Kidney tubule cell (primary cell): ENCODE results near the gene MN1.

Experiments
- DNase-seq: peaks from one replicate; pipeline ENCODE4 v3.0.0-alpha.2; 2018; ENCODE audit warnings: low spot score

MN1 gene

DNA sequence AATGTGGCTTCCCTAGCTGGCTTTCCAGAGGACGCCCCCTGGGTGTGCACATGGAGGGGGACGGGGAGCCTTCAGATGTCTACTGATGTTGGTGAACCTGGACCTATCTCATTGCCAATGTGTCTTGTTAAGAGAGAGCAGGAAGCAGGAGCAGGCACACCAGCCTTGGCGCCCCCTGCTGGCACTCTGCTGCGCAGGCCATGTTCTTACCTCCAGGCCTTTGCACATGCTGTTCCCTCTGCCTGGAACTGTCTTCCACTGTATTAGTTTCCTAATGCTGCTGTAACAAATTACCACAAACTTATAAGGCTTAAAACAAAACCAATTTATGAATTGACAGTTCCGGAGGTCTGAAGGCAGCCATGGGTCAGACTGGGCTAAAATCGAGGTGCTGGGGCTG lies 23.6 kb upstream of the MN1 start:
- DNase-seq: no peak

DNA sequence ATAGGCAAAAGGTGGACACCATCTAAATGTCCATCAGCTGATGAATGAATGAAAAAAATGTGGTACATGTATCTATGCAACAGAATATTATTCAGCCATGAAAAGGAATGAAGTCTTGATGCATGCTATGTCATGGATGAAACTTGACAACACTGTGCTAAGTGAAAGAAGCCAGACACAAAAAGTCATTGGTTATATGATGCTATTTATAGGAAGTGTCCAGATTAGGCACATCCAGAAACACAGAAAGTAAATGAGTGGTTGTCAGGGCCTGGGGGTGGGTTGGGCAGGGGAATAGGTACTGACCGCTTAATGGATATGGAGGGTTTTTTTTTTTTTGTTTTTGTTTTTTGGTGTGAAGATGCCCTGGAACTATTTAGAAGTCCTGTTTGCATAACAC lies 21.7 kb upstream of the MN1 start:
- no peak for DNase-seq

DNA sequence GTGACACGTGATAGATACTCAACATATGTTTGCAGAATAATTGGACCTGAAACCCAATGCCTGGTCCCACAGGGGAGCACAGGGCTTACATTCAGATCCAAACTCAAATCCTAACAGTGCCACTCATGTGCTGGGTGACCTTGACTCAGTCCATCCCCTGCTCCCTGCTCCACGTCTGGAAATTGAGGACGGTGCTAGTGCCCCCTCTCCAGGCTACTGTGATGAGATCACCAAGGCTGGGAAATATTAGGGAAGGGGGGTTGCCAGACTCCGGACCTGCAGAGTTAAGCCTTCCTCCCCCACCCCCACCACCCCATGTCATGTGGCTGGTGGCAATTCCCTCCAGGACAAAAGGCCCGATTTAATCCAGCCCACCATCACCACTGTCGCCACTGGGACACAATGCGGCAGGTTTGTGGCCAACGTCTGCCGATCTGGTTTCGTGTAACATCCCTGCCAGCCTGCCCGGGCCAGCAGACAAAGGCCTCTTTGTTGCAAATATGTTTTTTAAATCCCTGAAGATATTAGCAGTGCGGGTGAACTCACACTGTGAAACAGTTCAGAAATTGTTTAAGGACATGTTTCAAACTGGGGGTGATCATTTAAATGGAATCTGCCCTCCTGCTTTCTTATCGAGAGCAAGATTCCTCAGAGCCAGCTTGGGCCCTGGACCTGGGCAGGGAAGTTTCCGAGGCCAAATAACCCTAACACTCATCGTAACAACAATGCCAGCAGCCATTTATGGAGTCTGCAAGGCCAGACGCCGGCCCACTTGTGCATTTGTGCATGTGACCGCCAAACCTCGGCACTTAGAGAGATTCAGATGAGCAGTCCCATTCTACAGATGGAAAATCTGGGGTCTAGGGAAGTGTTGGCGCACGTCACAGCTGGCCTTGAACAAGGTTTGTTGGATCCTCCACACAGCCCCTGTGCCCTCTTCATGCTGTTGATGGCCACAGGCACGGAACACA lies 19.6 kb upstream of the MN1 start:
- no peak for DNase-seq

DNA sequence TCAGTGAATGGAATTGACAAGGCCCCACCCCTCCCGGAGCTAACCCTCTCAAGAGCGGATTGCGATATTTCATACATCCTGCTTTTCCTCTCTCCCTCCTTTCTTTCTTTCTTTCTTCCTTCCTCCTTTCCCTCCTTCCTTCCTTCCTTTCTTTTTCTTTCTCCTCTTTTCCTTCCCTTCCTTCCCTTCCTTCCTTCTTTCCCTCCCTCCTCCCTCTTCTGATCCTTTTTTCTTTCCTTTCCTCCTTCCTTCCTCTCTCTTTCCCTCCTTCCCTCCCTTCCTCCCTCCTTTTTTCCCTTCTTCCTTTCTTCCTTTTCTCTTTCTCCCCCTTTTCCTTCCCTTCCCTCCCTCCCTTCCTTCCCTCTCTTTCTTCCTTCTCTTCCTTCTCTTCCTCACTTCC lies 15.0 kb upstream of the MN1 start:
- DNase-seq: no peak

DNA sequence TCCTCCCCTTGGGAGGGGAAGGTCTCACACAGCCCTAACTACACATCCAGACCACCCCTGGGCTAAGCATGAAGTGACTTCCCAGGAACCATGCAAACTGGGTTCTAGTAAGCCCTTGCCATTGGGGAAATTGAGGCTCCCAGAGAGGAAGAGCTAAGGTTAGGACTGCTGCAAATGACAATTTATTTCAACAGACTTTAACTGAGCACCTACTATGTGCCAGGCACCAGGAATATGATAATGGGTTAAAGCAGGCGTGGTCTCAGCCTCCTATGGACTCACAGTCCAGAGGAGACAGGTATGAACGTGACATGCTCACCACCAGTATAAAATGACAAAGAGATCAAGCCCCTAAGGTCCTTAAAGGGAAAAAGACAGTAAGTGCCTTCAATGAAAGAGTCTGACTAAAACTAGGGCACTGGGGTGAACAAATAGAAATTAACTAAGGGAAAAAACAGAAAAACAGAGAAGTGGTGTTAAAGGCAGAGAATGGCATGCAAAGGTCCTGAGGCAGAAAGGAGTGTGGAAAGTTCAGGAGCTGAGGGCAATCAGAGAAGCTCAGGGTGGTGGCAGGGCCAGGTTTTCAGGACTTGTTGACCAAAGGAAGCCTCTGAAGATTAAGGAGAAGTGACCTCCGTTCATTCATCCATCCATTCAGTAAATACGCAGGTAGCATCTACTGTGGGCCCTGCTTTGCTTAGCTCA lies 14.4 kb upstream of the MN1 start:
- no peak for DNase-seq

DNA sequence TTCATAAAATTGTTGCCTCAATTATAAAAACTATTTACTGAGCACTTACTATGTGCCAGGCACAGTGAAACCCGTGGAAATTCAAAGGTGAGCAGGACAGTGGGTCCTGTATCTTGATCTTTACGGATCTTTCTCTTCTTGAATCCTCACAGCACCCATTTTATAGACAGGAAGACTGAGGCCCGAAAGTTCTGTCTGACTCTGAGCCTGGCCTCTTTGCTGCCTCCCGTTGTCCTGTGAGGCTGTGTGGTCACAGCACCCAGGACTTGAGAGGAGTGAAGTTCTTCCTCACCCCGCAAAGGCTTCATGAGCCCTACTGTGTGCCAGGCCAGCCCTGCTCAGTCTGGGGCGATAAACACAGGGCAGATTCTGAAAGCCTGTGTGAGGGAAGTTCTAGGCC lies 13.4 kb upstream of the MN1 start:
- no peak for DNase-seq

DNA sequence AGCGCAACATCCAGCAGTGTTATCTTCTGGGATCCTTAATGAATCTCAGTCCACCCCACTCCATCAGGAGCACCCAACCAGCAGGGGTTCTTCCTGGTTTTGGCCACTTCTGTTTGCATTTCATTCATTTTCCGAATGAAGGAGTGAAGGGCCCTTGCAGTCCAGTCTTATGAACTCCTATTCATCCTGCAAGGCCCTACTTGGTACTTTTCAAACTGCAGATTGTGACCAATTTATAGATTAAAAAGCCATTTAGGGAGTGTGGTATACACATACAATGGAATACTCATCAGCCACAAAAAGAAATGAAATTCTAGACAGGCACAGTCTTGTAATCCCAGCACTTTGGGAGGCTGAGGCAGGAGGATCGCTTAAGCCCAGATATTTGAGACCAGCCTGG lies 10.2 kb upstream of the MN1 start:
- no peak for DNase-seq

DNA sequence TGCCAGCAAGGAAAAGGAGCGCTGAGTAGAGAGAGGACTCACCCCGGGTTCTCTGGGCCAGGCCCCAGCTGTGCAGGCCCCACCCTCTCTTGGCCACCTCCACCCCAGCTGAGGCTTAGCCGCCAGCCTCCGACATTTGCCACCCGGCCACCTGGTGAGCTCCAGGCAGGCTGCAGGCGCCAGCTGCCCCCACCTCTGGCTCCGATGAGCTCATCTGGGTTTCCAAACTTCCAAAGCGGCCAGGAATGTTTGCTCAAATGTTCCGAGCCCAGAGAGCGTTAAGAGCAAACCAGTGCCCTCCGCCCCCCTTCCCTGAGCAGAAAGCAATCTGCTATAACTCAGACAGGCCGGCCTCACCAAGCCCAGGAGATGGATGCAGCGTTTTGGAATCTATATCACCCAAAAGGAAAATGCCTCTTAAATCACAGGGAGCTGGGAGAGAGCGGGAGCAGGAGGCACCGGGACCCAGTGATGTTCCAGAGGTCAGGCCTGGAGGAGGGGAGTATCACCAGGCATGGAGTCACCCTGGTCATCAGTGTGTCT lies 9.1 kb upstream of the MN1 start:
- DNase-seq: peak; percentile 29

DNA sequence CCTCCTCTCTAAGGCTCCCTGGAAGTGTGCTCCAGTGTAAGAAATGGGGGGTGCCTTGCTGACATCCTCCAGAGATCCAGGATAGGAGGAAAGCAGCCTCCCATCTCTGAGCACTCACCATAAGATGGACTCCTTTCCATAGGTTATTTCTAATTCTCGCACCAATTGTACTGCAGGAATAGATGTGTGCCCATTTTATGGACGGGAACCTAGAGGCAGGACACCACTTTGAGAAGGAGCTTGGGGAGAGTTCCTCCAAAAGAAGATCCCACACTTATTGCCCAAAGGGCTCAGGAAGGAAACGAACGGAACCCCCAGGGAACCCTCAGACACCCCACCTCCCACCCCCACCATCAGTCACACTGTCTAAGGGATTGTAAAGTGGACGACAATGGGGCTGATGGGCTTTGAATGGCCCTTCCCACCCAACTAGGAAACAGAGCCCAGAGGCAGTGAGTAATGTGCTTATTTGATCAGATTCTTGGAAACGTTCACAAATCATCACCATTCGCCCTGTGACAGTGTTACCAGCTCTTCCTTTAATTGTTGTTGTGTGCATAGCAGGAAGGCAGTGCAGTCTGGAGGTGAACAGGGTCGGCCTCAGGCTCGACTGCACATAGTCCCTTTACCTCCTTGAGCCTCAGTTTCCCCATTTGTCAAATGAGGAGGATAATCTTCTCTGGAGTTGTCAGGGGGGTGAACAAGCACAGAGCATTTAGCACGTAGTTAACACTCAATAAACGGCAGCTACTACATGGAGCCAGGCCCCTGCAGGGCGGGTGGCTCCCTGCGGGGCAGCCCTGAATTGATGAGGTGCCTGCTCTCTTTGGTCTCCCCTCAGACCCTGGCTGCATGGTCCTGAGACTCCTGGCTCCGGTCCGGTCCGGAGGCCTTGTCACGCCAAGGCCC lies 8.4 kb upstream of the MN1 start:
- no peak for DNase-seq

DNA sequence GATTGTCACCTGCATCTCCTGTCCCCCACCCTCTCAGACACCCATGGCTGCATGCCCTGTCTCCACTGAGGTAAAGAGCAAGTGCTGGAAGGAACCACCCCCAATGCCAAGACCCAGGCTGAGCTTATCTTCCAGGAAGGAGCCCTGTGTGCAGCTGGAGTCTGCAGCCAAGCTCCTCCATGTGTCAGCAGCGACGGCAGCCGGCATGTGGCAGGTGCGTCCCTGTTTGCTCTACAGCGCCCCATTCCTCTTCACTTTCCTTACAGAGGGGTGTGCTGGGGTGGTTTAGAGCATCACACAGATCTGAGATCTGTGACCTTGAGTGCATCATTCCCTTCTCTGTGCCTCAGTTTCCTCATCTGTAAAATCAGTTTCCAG lies 7.7 kb upstream of the MN1 start:
- no peak for DNase-seq

DNA sequence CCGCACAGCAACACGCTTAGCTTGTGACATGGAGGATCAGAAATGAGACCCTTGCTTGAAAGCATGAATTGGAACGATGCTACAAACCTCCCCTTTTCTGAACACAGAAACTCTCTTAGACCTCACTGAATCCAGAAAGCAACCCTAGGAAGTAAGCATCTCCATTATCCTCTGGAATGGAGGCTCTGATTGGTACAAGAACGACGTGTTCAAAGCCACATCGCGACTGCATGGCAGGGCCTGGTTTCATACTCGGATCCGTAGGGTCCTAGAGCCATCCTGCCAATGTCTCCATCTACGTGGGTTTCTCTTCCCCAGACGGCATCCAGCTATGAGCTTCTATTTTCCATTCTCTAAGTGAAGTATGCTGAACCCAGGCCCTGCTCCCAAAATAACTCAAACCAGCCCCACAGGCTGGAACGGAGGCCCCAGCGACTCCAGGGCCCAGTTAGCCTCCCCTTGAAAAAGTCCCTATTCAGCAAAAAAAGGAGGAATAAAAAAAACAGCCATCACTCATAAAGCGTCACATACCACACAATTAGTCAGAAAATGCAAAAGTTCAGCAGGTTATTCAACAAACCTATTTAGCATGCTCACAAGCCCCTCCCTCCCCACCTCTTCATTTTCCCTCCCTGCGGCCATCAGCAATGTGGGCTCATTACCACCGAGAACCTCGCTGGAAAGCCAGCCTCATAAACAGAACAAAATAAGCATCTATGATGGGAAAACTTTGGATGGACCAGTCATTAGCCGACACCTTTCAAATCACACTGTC lies 7.1 kb upstream of the MN1 start:
- no peak for DNase-seq

DNA sequence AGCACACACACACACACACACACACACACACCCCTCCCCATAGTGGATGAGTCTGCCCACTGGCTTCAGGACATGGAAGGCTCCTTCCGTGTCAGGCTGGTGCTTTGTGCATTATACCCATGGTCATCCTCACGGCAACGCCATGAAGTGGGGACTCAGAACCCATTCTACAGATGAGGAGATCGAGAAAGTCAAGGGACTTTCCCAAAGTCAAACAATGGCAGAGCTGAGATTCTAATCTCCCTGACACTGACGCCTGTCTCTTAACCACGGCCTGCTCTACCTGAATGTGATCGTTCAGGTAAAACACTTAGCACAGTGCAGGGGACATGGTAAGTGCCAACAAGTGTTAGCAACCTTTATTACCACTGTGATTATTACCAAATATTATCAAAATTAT lies 4.3 kb upstream of the MN1 start:
- no peak for DNase-seq

DNA sequence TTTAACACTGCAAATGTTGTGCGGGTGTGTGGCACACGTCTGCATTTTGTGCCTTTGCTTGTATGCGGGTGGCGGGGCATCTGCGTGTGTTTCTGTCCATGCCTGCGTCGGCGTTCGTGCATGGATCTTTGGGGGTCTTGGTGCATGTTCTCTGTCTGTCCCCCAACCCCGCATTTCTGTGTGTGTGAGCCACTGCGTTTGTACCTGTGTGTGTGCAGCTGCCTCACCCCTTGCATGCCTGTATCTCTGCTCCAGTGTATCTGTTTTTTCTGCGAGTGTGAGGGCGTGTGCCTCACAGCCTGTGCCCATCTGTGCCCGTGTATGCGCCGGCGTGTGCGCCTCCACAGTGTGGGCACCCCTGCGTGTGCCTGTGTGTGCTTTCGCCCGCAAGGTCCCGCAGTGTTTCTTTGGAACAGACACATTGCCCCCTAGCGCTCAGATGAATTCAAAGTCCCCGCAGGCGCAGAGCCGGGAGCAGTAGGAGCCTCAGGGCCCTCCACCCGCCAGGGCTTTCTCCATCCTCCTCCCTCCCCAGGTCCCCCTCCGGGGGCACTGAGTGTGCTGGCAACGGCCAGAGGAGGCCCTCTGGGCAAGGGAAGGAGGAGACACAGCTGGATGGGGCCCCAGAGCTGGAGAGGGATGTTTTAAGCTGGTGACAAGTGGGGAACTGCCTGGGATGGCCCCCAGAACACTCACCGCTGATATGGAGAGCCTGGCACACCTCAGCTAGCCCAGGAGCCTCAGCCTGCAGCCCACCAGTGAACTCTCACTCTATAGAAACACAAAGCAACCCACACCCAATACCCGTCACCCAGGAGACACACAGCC lies 3.1 kb upstream of the MN1 start:
- DNase-seq: peak; percentile 66

DNA sequence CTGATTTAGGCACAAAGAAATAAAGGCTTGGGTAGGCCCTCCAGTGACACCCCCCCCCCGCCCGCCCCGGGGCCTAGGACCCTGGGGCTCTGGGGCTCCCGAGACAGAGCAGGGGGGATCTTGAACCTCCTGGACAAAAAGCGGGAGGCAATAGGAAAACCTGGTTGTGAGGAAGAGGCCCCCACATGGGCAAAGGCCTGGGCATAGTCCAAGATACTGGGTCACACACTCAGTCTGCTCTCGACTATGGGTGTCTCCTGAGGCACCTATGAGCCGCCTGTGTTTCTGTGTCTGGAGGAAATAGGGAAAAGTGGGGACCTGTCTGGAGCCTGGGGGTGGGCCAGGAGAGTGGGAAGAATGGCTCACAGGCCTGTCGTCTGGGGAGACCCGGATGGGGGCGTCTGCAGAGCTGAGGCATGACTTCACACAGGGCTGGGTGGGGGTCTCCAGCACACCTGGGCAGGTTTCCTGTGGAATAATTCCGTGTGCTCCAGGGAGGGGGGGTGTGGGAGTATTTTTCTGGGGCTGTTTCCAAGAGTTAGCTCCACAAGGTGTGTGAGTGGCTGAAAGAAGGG lies 2.4 kb upstream of the MN1 start:
- DNase-seq: no peak

DNA sequence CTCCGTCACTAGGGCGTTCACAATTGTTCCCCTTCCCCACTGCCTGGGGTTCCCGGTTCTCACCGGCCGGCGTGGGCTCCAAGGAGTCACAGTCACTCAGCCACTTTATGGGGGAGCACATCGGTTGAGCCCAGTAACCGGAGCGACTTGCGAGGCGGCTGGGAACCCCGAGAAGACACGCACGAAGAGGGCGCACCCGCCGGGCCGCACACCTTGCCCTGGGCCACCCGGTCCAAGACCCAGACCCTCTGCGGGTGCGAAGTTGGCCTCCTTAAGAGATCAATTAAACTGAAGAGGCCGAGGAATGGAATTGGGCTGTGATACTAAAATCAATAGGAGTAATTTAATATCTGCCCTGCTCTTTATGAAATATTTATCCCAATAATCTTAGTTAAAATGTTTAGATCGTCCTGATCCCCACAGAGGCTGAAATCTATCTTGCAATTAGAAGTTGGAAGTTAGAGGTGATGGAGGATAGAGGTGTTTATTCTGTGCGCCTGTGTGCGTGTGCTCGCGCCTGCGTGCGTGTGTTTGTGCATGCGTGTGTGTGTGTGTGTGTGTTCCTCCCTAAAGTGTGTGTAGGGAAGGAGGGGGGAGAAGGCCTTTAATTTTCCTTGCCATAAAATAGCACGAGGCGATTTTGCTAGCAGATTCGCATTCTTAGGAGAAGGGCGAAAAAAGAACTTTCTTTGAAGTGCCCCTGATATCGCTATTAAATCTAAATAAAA lies 954 bp upstream of the MN1 start:
- DNase-seq: no peak

DNA sequence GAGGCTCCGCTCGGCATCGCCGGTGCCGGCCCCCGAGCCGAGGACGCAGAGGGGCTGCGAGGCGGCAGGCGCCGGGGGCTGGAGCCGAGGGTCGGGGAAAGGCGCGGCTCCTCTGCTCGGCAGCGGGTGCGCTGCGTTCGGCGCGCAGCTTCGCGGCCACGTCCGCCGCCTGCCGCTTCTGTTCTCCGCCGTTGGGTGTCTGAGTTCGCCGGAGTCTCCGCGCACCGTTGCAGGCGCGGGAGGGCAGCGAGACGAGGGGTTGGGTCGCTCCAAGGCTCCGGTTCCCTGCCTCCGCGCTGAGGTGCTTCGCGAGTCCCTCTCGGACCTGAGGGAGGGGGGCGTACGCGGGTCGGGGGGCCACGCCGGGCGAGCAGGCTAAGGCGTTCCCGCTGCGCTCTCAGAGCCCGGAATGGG lies 347 bp downstream of the MN1 start:
- DNase-seq: peak; percentile 39

DNA sequence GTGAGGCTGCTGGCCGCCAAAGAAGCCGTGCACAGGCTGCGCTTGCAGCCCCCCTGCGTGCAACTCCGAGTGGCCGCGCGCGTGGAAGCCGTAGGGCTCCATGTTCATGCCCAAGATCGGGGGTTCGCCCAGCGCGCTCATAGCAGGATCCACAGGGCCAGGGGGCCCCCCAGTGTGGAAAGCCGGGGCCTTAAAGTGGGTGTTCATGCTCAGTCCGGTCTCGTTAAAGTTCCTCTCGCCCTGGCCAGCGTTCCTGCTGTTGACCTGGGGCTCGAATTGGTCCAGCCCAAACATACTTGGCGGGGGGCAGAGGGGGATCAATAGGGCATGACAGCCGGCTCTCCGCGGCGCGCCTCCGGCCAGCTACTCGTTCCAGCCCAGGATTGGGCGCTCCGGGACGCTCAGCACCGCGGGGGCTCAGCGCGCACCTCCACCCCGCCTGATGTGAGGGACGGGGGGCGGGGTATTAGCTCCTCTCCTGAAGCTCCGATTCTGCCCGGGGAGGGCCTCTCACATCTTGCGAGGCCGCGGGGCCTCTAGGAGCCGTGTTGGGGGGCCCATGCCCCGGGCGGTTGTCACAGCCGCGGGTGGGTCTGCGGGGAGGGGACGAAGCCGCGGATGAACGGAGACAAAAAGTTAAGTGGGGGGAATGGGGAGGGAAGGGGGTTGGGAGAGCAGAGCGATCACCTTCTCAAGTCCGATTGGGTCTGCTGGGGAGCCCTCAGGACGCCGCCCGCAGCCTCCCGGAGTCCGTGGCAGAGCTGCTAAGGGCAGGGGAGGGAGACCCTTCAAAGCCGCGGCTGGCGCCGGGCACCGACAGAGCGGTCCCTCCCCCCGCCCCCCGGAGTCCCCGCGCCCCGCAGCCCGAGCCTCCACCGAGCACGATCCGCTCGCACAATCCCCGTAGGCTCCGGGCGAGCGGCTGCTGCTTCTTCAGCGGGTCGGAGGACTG lies 1.0 kb downstream of the MN1 start:
- DNase-seq: no peak

DNA sequence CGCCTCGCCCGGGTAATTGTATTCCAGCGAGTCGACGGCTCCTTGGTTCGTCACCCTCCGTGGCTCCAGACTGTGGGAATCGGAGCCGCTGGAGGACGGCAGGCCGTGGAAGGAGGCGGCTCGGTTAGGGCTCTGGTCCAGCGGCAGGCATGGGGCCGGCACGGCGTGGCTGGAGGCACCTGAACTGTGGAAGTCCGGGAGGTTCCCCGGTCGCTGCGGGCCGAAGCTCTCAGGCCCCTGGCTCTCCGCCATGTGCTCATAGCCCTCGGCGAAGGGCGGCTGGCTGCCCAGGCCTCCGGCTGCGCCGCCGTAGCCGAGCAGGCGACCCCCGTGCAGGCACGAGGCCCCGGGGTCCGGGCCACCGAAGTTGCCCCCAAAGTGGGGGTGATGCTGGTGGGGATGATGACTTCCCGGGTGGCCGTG lies 1.7 kb downstream of the MN1 start:
- DNase-seq: peak; percentile 15
